HUES48 (cell line): ENCODE results near the gene SUN2.

Experiments
- H3K27ac ChIP-seq: one replicate; pipeline ENCODE4 v1.7.0; 2013; ENCODE audit warnings: low read depth, low read length, inconsistent platforms
- H3K27me3 ChIP-seq: 2 replicates; pipeline ENCODE4 v1.6.1; 2013; ENCODE audit warnings: mild to moderate bottlenecking, low read length; ENCODE audit not compliant: control insufficient read depth, insufficient read depth
- H3K36me3 ChIP-seq: 2 replicates; pipeline ENCODE4 v1.6.1; 2013; ENCODE audit warnings: low read length; ENCODE audit not compliant: control insufficient read depth, insufficient read depth
- H3K4me1 ChIP-seq: 2 replicates; pipeline ENCODE4 v1.6.1; 2013; ENCODE audit warnings: mild to moderate bottlenecking, low read length; ENCODE audit not compliant: control insufficient read depth, insufficient read depth
- H3K4me3 ChIP-seq: 2 replicates; pipeline ENCODE4 v1.5.1; 2013; ENCODE audit warnings: mild to moderate bottlenecking, low read depth, low read length
- H3K9ac ChIP-seq: 2 replicates; pipeline ENCODE4 v1.6.1; 2013; ENCODE audit warnings: mild to moderate bottlenecking, low read depth, low read length, moderate library complexity
- H3K9me3 ChIP-seq: 2 replicates; pipeline ENCODE4 v1.6.1; 2013; ENCODE audit warnings: low read length; ENCODE audit not compliant: control insufficient read depth, insufficient read depth

The SUN2 gene

DNA sequence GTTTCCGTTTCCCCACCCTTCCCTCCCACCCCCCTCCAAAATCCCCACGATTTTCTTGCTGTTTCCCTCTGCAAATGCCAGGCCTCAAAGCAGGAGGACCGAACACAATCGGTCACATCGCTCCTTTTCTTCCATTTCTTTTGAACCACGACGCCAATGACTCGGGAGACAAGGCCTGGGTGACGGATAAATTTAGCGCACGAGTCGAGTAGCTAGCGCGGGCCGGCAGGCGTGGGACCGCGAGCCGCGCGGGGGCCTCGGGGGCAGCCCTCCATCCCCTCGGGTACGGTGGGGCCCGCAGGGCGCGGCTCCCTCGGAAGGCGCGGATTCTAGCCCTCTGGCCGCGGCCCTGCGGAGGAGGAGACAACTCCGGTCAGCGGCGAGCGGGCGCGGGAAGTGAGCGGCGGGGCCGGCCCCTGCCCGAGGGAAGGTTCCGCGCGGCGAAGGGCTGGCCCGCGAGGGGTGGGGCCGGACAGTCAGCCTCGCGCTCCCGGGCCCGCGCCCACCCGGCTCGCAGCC is 55.5 kb downstream of the SUN2 start:
- no peaks in the 10 kb centered on the region for H3K27me3 ChIP-seq
- H3K36me3 ChIP-seq, result peaks cover 9% of the 10 kb centered on the region; the same call in 1 of the 2 replicates
- peak overlapping the region; percentile 92 for H3K27ac ChIP-seq
- H3K9me3 ChIP-seq, result no peaks in the 10 kb centered on the region
- H3K4me1 ChIP-seq, result peaks cover 21% of the 10 kb centered on the region
- H3K9ac ChIP-seq, result peak overlapping the region; percentile 93
- peak overlapping the region; percentile 98 for H3K4me3 ChIP-seq

- no peaks in the 10 kb centered on the region for H3K9me3 ChIP-seq
- peak overlapping the region; percentile 98 for H3K4me3 ChIP-seq
- H3K27ac ChIP-seq, result peak overlapping the region; percentile 92
- H3K4me1 ChIP-seq, result peaks cover 19% of the 10 kb centered on the region
- H3K9ac ChIP-seq, result peak overlapping the region; percentile 93; the same call in 1 of the 2 replicates
- H3K27me3 ChIP-seq, result no peaks in the 10 kb centered on the region
- H3K36me3 ChIP-seq, result peaks cover 9% of the 10 kb centered on the region; the same call in 1 of the 2 replicates
These were observed 56.0 kb downstream of the SUN2 start for GRCh38 chr22:38699784-38700183.

DNA sequence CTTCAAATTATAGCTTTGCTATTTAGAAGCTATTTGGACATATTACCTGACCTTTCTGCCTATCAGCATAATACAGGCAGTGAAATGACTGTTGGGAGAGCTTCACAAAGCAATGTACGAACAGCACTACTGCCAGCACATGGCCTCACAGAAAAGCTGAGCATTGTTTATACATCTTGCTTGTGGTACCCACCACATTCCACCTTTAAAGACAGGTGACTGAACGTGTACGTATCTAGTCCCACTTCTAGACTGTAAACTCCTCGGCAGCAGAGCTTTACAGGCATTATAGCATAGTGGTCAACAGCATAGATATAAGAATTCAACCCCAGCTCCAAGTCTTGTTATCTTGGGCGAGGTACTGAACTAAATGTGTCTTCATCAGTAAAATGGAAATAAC is 56.7 kb downstream of the SUN2 start:
- H3K9ac ChIP-seq, result 0 out of 2 replicates have a peak overlapping the region, but pooled peaks have one; percentile 93
- H3K36me3 ChIP-seq, result peaks cover 9% of the 10 kb centered on the region; the same call in 1 of the 2 replicates
- peak overlapping the region; percentile 98 for H3K4me3 ChIP-seq
- no peaks in the 10 kb centered on the region for H3K27me3 ChIP-seq
- H3K9me3 ChIP-seq, result no peaks in the 10 kb centered on the region
- no peak overlapping the region for H3K27ac ChIP-seq
- H3K4me1 ChIP-seq, result peaks cover 16% of the 10 kb centered on the region

- H3K27ac ChIP-seq, result no peak overlapping the region
- H3K9me3 ChIP-seq, result no peaks in the 10 kb centered on the region
- peaks cover 16% of the 10 kb centered on the region for H3K4me1 ChIP-seq
- H3K4me3 ChIP-seq, result peak overlapping the region; percentile 98; the same call in 1 of the 2 replicates
- H3K27me3 ChIP-seq, result no peaks in the 10 kb centered on the region
- no peak overlapping the region for H3K9ac ChIP-seq
- peaks cover 9% of the 10 kb centered on the region; the same call in 1 of the 2 replicates for H3K36me3 ChIP-seq
These were observed 57.2 kb downstream of the SUN2 start for GRCh38 chr22:38698407-38699094.

GRCh38 chr22:38697425-38698089 is 58.2 kb downstream of the SUN2 start:
- Histone ChIP-seq H3K27ac (peak overlapping the region; percentile 77), H3K4me3 (no peak overlapping the region), H3K36me3 (peaks cover 16% of the 10 kb centered on the region; the same call in 1 of the 2 replicates), H3K9ac (no peak overlapping the region), H3K27me3 (no peaks in the 10 kb centered on the region), H3K9me3 (no peaks in the 10 kb centered on the region), H3K4me1 (peaks cover 16% of the 10 kb centered on the region)

GRCh38 chr22:38696606-38697424 is 59.0 kb downstream of the SUN2 start:
- Histone ChIP-seq H3K4me3 (no peak overlapping the region), H3K9me3 (no peaks in the 10 kb centered on the region), H3K4me1 (peaks cover 16% of the 10 kb centered on the region), H3K27ac (peak overlapping the region; percentile 77), H3K27me3 (no peaks in the 10 kb centered on the region), H3K9ac (no peak overlapping the region), H3K36me3 (peaks cover 22% of the 10 kb centered on the region; the same call in 1 of the 2 replicates)

DNA sequence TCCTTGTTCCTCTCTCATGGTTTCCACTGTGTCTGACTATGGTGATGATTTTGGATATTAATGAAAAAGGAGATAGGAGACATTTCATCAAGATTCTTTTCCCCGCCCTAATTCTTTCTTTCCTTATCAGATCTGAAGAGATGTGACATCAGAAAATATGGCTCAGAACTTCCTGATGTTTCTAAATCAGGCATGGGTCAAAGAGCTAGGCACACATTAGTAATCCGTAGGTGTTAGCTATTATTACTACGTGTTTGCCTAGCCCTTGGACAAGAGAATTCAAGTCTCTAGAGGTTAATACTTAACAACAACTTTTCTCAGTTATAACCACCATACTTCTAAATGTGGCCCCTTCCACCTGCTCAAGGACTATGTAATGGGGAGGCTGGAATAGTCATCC is 60.9 kb downstream of the SUN2 start:
- H3K27ac ChIP-seq, result no peak overlapping the region
- no peaks in the 10 kb centered on the region for H3K9me3 ChIP-seq
- no peaks in the 10 kb centered on the region for H3K27me3 ChIP-seq
- H3K4me1 ChIP-seq, result peaks cover 12% of the 10 kb centered on the region
- H3K9ac ChIP-seq, result no peak overlapping the region
- H3K36me3 ChIP-seq, result peaks cover 26% of the 10 kb centered on the region; the same call in 1 of the 2 replicates
- no peak overlapping the region for H3K4me3 ChIP-seq

DNA sequence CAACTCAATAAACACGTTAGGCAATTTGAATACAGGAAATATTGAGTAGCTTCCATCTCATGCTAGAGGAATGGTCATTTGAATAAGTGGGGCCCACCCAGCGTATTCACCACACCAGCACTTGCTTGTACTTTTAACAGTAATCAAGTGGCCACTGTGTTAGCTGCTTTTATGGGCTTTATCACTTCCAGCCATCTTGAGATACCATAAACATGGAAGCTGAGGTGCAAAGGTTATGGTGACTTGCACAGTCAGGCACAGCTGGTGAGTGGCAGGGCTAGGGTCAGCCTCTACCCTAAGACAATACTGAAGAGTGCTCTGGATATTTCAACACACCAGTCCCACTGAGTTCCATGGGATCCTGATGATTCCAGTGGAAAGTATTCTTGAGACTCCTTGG is 61.7 kb downstream of the SUN2 start:
- H3K36me3 ChIP-seq, result peaks cover 32% of the 10 kb centered on the region; the same call in 1 of the 2 replicates
- no peaks in the 10 kb centered on the region for H3K9me3 ChIP-seq
- H3K27me3 ChIP-seq, result no peaks in the 10 kb centered on the region
- H3K4me1 ChIP-seq, result peaks cover 4% of the 10 kb centered on the region; the same call in 1 of the 2 replicates
- H3K27ac ChIP-seq, result no peak overlapping the region
- no peak overlapping the region for H3K4me3 ChIP-seq
- no peak overlapping the region for H3K9ac ChIP-seq

GRCh38 chr22:38689651-38690050 is 66.1 kb downstream of the SUN2 start:
- Histone ChIP-seq H3K4me3 (no peak overlapping the region), H3K27ac (no peak overlapping the region), H3K36me3 (peaks cover 61% of the 10 kb centered on the region), H3K9ac (no peak overlapping the region), H3K27me3 (no peaks in the 10 kb centered on the region), H3K9me3 (no peaks in the 10 kb centered on the region), H3K4me1 (no peaks in the 10 kb centered on the region)

- H3K27me3 ChIP-seq, result no peaks in the 10 kb centered on the region
- H3K4me3 ChIP-seq, result no peak overlapping the region
- H3K9me3 ChIP-seq, result peaks cover 6% of the 10 kb centered on the region
- no peak overlapping the region for H3K27ac ChIP-seq
- peaks cover 62% of the 10 kb centered on the region for H3K36me3 ChIP-seq
- H3K9ac ChIP-seq, result no peak overlapping the region
- no peaks in the 10 kb centered on the region for H3K4me1 ChIP-seq
These were observed 70.0 kb downstream of the SUN2 start for GRCh38 chr22:38685761-38686160.
